HL-60 (cell line): Measurements from ENCODE around the gene CAPN9.

ENCODE experiments used
- DNase-seq, 2 experiments: peaks; one replicate each; pipeline ENCODE4 v3.0.0-alpha.2; 2010 to 2020; ENCODE audit warnings: low read depth in 1 of 2, low spot score in 1 of 2
- H3K27ac ChIP-seq: fragments of 250-450 bp; sonication (Bioruptor Pico); replicated peaks from 2 replicates; pipeline ENCODE4 v1.5.1; 2020; ENCODE audit warnings: mild to moderate bottlenecking, moderate library complexity
- H3K27me3 ChIP-seq: fragments of 250-450 bp; sonication (Bioruptor Pico); 2 replicates; pipeline ENCODE4 v1.5.1; 2021; ENCODE audit warnings: mild to moderate bottlenecking, moderate library complexity; ENCODE audit not compliant: insufficient read depth, poor library complexity, severe bottlenecking
- H3K4me3 ChIP-seq: replicated peaks from 2 replicates; pipeline ENCODE4 v1.5.1; 2011; ENCODE audit warnings: mild to moderate bottlenecking, control low read depth, low read length; ENCODE audit not compliant: insufficient read depth
- CTCF ChIP-seq: IDR thresholded peaks from one replicate; pipeline ENCODE4 v1.5.1; 2011; ENCODE audit warnings: low read length, control low read depth, inconsistent platforms; ENCODE audit not compliant: insufficient read depth
- GABPA ChIP-seq: IDR thresholded peaks from 2 replicates; pipeline ENCODE4 v1.6.1; 2012; ENCODE audit warnings: low read depth
- POLR2AphosphoS5 ChIP-seq: IDR thresholded peaks from 2 replicates; pipeline ENCODE4 v1.6.1; 2012; ENCODE audit warnings: low read depth
- REST ChIP-seq: IDR thresholded peaks from 2 replicates; pipeline ENCODE4 v1.6.1; 2012; ENCODE audit warnings: low read depth; ENCODE audit not compliant: insufficient replicate concordance
- SPI1 ChIP-seq: IDR thresholded peaks from 2 replicates; pipeline ENCODE4 v1.6.1; 2012; ENCODE audit warnings: low read depth, mild to moderate bottlenecking, borderline replicate concordance

Gene CAPN9

GRCh38 chr1:230814949-230815692 lies 67.9 kb downstream of the CAPN9 start:
- Histone ChIP-seq H3K27ac (no peak overlapping the region), H3K4me3 (no peak overlapping the region), H3K27me3 (no peaks in the 10 kb centered on the region)
- TF ChIP-seq CTCF = no peak
- TF ChIP-seq REST = no peak
- TF ChIP-seq POLR2AphosphoS5 = no peak
- no peak for TF ChIP-seq GABPA
- no peak for TF ChIP-seq SPI1
- DNase-seq = no peak

GRCh38 chr1:230816018-230816417 lies 68.8 kb downstream of the CAPN9 start:
- TF ChIP-seq CTCF (no peak), SPI1 (no peak), POLR2AphosphoS5 (no peak), REST (no peak), GABPA (no peak)
- no peak for DNase-seq
- Histone ChIP-seq H3K27me3 (no peaks in the 10 kb centered on the region), H3K27ac (no peak overlapping the region), H3K4me3 (no peak overlapping the region)

- TF ChIP-seq POLR2AphosphoS5 (no peak), REST (no peak), GABPA (no peak), CTCF (no peak), SPI1 (no peak)
- H3K4me3 ChIP-seq = no peak overlapping the region
These were observed 71.2 kb downstream of the CAPN9 start for GRCh38 chr1:230818367-230818766.

More at GRCh38 chr1:230818367-230818766, 71.2 kb downstream of the CAPN9 start:
- Histone ChIP-seq H3K27me3 (no peaks in the 10 kb centered on the region), H3K27ac (no peak overlapping the region)
- no peak for DNase-seq
